GM23248 (cell line): ENCODE results near the gene ARHGEF28.

Experiments
- EZH2 ChIP-seq: fragments of 200-600 bp; sonication (generic); IDR thresholded peaks from 2 replicates; pipeline ENCODE4 v1.6.1; 2018; ENCODE audit warnings: antibody characterized with exemption, mild to moderate bottlenecking; ENCODE audit not compliant: insufficient read depth, poor library complexity, severe bottlenecking
- EZH2phosphoT487 ChIP-seq: fragments of 200-600 bp; sonication (generic); IDR thresholded peaks from 2 replicates; pipeline ENCODE4 v1.6.1; 2018; ENCODE audit warnings: antibody characterized with exemption, moderate library complexity, mild to moderate bottlenecking, low read depth; ENCODE audit not compliant: insufficient read depth

DNA sequence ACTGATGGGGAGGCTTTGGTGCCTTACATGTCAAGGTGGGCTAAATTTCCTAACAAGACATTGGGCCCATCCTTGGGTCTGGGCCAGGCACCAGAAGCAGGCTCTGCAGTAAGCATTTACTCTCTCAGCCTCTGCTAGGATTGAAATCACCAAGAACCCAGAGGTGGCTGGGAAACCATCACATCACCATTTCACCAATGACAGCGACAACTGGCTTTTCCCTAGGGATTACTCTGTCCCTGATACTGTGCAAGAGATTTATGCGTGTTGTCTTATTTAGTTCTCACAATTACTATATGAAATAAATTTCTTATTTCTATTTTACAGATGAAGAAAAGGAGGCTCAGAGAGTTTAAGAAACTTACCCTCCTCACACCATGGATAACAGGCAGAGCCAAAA lies 342.2 kb downstream of the ARHGEF28 start:
- TF ChIP-seq EZH2 (no peak), EZH2phosphoT487 (no peak)
